ENCODE data around the gene BORCS5. TPM values are rescaled to one million over a fixed set of nuclear protein-coding genes. Genes with fewer than 3 reads are reported as not detected.

Gene BORCS5
- total RNA-seq, 5 donors from 2014 or later (not counting 1 experiment from before 2014, with no cell fraction given), result 18.0 to 34.0 (median 25.5) TPM

DNA sequence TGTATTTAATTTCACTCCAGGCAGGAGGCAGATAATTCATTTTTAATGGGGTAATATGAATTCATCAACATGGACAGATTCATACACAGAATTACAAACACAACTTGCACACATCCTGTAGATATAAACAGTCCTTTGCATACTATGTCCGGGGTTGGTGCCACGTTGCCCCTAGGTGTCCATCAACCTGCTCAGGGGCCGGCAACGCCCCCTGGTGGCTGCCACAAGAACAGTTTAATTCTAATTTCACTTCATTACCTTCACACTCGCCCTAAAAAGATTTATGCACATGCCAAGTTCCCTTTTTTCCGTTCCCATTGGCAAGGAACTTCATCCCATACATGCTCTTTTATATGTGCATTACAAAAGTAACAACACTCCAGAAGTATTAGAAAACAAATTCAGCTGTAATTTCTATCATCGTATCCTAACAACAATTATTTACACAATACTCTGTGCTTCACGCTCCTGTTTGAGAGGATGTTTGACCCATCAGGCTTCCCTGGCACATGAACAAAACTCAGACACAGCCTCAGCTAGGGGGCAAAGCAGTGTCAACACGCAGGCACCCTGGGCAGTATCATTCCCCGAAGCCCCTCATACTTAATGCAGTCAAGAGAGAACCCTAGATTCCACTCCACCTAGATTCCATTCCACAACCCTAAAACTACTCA is 22.4 kb upstream of the BORCS5 start:
- Histone ChIP-seq H3K4me1 (ENCODE audit: control insufficient read depth in 1 of 2, extremely low read depth in 1 of 2, insufficient read depth in 2 of 2, low read length in 2 of 2) (peaks cover 0 to 19% of the 10 kb centered on the region in 2 experiments), H3K4me3 (ENCODE audit: control insufficient read depth in 1 of 2, extremely low read depth in 1 of 2, low read length in 1 of 2) (no peak overlapping the region), H3K9me3 (no peaks in the 10 kb centered on the region), H3K36me3 (ENCODE audit: control insufficient read depth in 2 of 2, extremely low read depth in 1 of 2, insufficient read depth in 1 of 2, low read length in 1 of 2) (no peaks in the 10 kb centered on the region), H3K27ac (ENCODE audit: low read length) (no peak overlapping the region), H3K27me3 (replicated peaks in 1 of 2; ENCODE audit: control insufficient read depth in 2 of 2, extremely low read depth in 1 of 2, insufficient read depth in 2 of 2, low read length in 1 of 2) (peaks cover 0 to 3% of the 10 kb centered on the region in 2 experiments)
- no peaks in the 10 kb centered on the region for H3K36me3 Mint-ChIP-seq
- H3K9me3 Mint-ChIP-seq, result no peaks in the 10 kb centered on the region
- peaks cover 27 to 36% (median 27%) of the 10 kb centered on the region in 3 donors for H3K4me1 Mint-ChIP-seq
- no peak overlapping the region for H3K4me3 Mint-ChIP-seq
- ATAC-seq (replicated peaks in 1 of 4) (peak; percentile 71 to 91 (median 75)), DNase-seq (peak; percentile 16 to 79 (median 47))
- H3K27me3 Mint-ChIP-seq, result peaks cover 0 to 2% of the 10 kb centered on the region in 2 donors
- peak overlapping the region; percentile 39 to 72 for H3K27ac Mint-ChIP-seq
- POLR2A ChIA-PET, result interaction anchor here in 1 of 2 donors (0.7 kb wide), 1 partner anchor 22 kb away, joined by 3 read pairs; the partner anchor contains the start of gene BORCS5
- 37% methylated on average over 10 of the region's 10 CpGs for WGBS (ENCODE audit: insufficient coverage)
- CTCF ChIA-PET, result interaction anchor here (0.5 to 0.7 kb wide), 4 partner anchors 40 to 796 kb away, joined by 3 to 5 read pairs (median 4); no protein-coding TSS in a partner anchor

- no peaks in the 10 kb centered on the region for H3K36me3 Mint-ChIP-seq
- H3K27me3 ChIP-seq (replicated peaks in 1 of 2; ENCODE audit: control insufficient read depth in 2 of 2, extremely low read depth in 1 of 2, insufficient read depth in 2 of 2, low read length in 1 of 2), result peaks cover 0 to 3% of the 10 kb centered on the region in 2 experiments
- H3K27ac Mint-ChIP-seq, result no peak overlapping the region
- H3K9me3 ChIP-seq, result no peaks in the 10 kb centered on the region
- 79% methylated on average over 3 of the region's 5 CpGs for WGBS (ENCODE audit: insufficient coverage)
- DNase-seq (no peak), ATAC-seq (replicated peaks in 1 of 4) (no peak)
- no peak overlapping the region for H3K4me3 Mint-ChIP-seq
- H3K4me1 Mint-ChIP-seq, result peaks cover 27 to 41% (median 27%) of the 10 kb centered on the region in 3 donors
- H3K36me3 ChIP-seq (ENCODE audit: control insufficient read depth in 2 of 2, extremely low read depth in 1 of 2, insufficient read depth in 1 of 2, low read length in 1 of 2), result no peaks in the 10 kb centered on the region
- no peaks in the 10 kb centered on the region for H3K9me3 Mint-ChIP-seq
- H3K4me3 ChIP-seq (ENCODE audit: control insufficient read depth in 1 of 2, extremely low read depth in 1 of 2, low read length in 1 of 2), result no peak overlapping the region
- H3K4me1 ChIP-seq (ENCODE audit: control insufficient read depth in 1 of 2, extremely low read depth in 1 of 2, insufficient read depth in 2 of 2, low read length in 2 of 2), result peaks cover 0 to 19% of the 10 kb centered on the region in 2 experiments
- peaks cover 0 to 2% of the 10 kb centered on the region in 2 donors for H3K27me3 Mint-ChIP-seq
- ChIA-PET CTCF (interaction anchor here (0.6 to 1.6 kb wide), 4 partner anchors 9 to 22 kb away, joined by 3 to 4 read pairs (median 4); partner anchors contain the start of gene MANSC1 (in 1 of the 2)), POLR2A (interaction anchor here in 1 of 2 donors (1.0 kb wide), 1 partner anchor 21 kb away, joined by 3 read pairs; the partner anchor contains the start of gene BORCS5)
- H3K27ac ChIP-seq (ENCODE audit: low read length), result no peak overlapping the region
These were observed 20.8 kb upstream of the BORCS5 start for GRCh38 chr12:12336049-12336411.

DNA sequence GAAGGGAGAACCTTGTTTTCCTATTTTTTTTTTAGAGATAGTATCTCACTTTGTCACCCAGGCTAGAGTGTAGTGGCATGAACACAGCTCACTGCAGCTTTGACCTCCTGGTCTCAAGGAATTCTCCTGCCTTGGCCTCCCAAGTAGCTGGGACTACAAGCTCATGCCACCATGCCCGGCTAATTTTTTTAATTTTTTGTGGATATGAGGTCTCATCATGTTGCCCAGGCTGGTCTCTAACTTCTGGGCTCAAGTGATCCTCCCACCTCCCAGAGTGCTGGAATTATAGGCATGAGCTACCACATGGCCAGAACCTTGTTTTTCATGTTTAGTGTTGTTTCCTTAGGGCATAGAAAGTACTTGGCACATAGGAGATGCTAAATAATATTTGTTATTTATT is 20.4 kb upstream of the BORCS5 start:
- peaks cover 0 to 2% of the 10 kb centered on the region in 2 donors for H3K27me3 Mint-ChIP-seq
- Histone ChIP-seq H3K4me3 (ENCODE audit: control insufficient read depth in 1 of 2, extremely low read depth in 1 of 2, low read length in 1 of 2) (no peak overlapping the region), H3K27me3 (replicated peaks in 1 of 2; ENCODE audit: control insufficient read depth in 2 of 2, extremely low read depth in 1 of 2, insufficient read depth in 2 of 2, low read length in 1 of 2) (peaks cover 0 to 3% of the 10 kb centered on the region in 2 experiments), H3K9me3 (no peaks in the 10 kb centered on the region), H3K36me3 (ENCODE audit: control insufficient read depth in 2 of 2, extremely low read depth in 1 of 2, insufficient read depth in 1 of 2, low read length in 1 of 2) (no peaks in the 10 kb centered on the region), H3K27ac (ENCODE audit: low read length) (no peak overlapping the region), H3K4me1 (ENCODE audit: control insufficient read depth in 1 of 2, extremely low read depth in 1 of 2, insufficient read depth in 2 of 2, low read length in 2 of 2) (peaks cover 0 to 19% of the 10 kb centered on the region in 2 experiments)
- H3K4me3 Mint-ChIP-seq, result no peak overlapping the region
- CTCF ChIA-PET, result interaction anchor here (0.6 to 1.6 kb wide), 6 partner anchors 9 to 451 kb away, joined by 3 to 4 read pairs (median 4); partner anchors contain the start of gene MANSC1 (in 1 of the 2)
- H3K27ac Mint-ChIP-seq, result no peak overlapping the region
- WGBS (ENCODE audit: insufficient coverage), result no CpG with 5 or more reads among the region's 1 CpG
- ATAC-seq (replicated peaks in 1 of 4), result no peak
- DNase-seq, result no peak
- POLR2A ChIA-PET, result interaction anchor here in 1 of 2 donors (0.6 kb wide), 2 partner anchors 11 to 383 kb away, joined by 3 read pairs; no protein-coding TSS in a partner anchor
- H3K36me3 Mint-ChIP-seq, result no peaks in the 10 kb centered on the region
- H3K9me3 Mint-ChIP-seq, result no peaks in the 10 kb centered on the region
- H3K4me1 Mint-ChIP-seq, result peaks cover 27 to 41% (median 27%) of the 10 kb centered on the region in 3 donors

DNA sequence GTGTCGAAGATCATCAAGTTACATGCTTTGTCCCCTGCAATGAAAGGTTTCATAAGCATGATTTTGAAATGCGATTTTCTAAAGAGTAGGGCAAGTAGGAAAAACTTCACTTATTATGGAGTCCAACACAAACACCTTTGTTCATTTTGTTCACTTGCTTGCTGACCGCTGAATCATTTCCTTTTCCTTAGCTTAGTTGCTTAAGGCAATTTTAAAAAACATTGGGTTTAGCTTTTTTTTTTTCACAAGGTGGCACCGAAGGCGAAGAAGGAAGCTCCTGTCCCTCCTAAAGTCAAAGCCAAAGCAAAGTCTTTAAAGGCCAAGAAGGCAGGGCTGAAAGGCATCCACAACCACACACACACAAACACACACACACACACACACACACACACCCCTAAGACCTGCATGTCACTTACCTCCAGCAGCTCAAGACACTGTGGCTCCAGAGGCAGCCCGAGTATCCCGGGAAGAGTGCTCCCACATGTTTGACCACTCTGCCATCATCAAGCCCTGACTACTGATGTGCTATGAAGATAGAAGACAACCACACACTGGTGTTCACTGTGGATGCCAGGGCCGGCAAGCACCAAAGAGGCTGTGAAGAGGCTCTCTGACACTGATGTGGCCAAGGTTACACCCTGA is 18.2 kb upstream of the BORCS5 start:
- peaks cover 0 to 16% of the 10 kb centered on the region in 2 experiments for H3K4me1 ChIP-seq (ENCODE audit: control insufficient read depth in 1 of 2, extremely low read depth in 1 of 2, insufficient read depth in 2 of 2, low read length in 2 of 2)
- H3K36me3 ChIP-seq (ENCODE audit: control insufficient read depth in 2 of 2, extremely low read depth in 1 of 2, insufficient read depth in 1 of 2, low read length in 1 of 2), result no peaks in the 10 kb centered on the region
- peaks cover 0 to 2% of the 10 kb centered on the region in 2 donors for H3K27me3 Mint-ChIP-seq
- peak overlapping the region in 1 of 2 donors; percentile 68 for H3K27ac Mint-ChIP-seq
- ChIA-PET POLR2A (interaction anchor here in 1 of 2 donors (0.7 kb wide), 1 partner anchor 74 kb away, joined by 3 read pairs; no protein-coding TSS in a partner anchor), CTCF (interaction anchor here (0.6 to 1.5 kb wide), 3 partner anchors 13 to 317 kb away, joined by 3 to 4 read pairs (median 3); partner anchors contain the start of gene BORCS5 (in 1 of the 2))
- H3K9me3 ChIP-seq, result no peaks in the 10 kb centered on the region
- no peak for ATAC-seq (replicated peaks in 1 of 4)
- no peak overlapping the region for H3K27ac ChIP-seq (ENCODE audit: low read length)
- WGBS (ENCODE audit: insufficient coverage), result 74% methylated on average over 2 of the region's 8 CpGs
- no peak overlapping the region for H3K4me3 Mint-ChIP-seq
- H3K9me3 Mint-ChIP-seq, result no peaks in the 10 kb centered on the region
- H3K4me1 Mint-ChIP-seq, result peaks cover 23 to 35% (median 24%) of the 10 kb centered on the region in 3 donors
- H3K4me3 ChIP-seq (ENCODE audit: control insufficient read depth in 1 of 2, extremely low read depth in 1 of 2, low read length in 1 of 2), result no peak overlapping the region
- H3K27me3 ChIP-seq (replicated peaks in 1 of 2; ENCODE audit: control insufficient read depth in 2 of 2, extremely low read depth in 1 of 2, insufficient read depth in 2 of 2, low read length in 1 of 2), result peaks cover 0 to 3% of the 10 kb centered on the region in 2 experiments
- H3K36me3 Mint-ChIP-seq, result peaks cover 7% of the 10 kb centered on the region
- DNase-seq, result no peak

GRCh38 chr12:12349711-12350665 is 6.9 kb upstream of the BORCS5 start, which contains the start of gene MANSC1:
Gene MANSC1 (minus strand): TSS chr12:12350242. CDS start chr12:12343314, 6,928 bp downstream.
- ATAC-seq (replicated peaks in 1 of 4), result peak; percentile 73 to 79 (median 76)
- peak within 1 kb of the TSS; percentile 72 for H3K27ac ChIP-seq (ENCODE audit: low read length)
- 5% methylated on average over 59 of the region's 68 CpGs for WGBS (ENCODE audit: insufficient coverage)

More at GRCh38 chr12:12349711-12350665, 6.9 kb upstream of the BORCS5 start, which contains the start of gene MANSC1:
- peak; percentile 18 to 70 (median 51) for DNase-seq
- Mint-ChIP-seq H3K9me3 (peaks cover 0 to 4% (median 0%) of the 10 kb centered on the region in 3 donors), H3K27ac (peak within 1 kb of the TSS; percentile 81 to 84), H3K4me3 (peak within 1 kb of the TSS; percentile 68 to 75 (median 68)), H3K4me1 (peaks cover 33 to 50% (median 38%) of the 10 kb centered on the region in 3 donors), H3K36me3 (no peaks in the 10 kb centered on the region), H3K27me3 (no peaks in the 10 kb centered on the region)
- no peaks in the 10 kb centered on the region for H3K27me3 ChIP-seq (replicated peaks in 1 of 2; ENCODE audit: control insufficient read depth in 2 of 2, extremely low read depth in 1 of 2, insufficient read depth in 2 of 2, low read length in 1 of 2)
- no peaks in the 10 kb centered on the region for H3K9me3 ChIP-seq
- CTCF ChIA-PET, result interaction anchor here (0.5 to 1.5 kb wide), 8 partner anchors 8 to 703 kb away, joined by 3 to 4 read pairs (median 3); no protein-coding TSS in a partner anchor
- H3K4me1 ChIP-seq (ENCODE audit: control insufficient read depth in 1 of 2, extremely low read depth in 1 of 2, insufficient read depth in 2 of 2, low read length in 2 of 2), result peaks cover 15 to 19% of the 10 kb centered on the region in 2 experiments
- H3K36me3 ChIP-seq (ENCODE audit: control insufficient read depth in 2 of 2, extremely low read depth in 1 of 2, insufficient read depth in 1 of 2, low read length in 1 of 2), result no peaks in the 10 kb centered on the region
- POLR2A ChIA-PET, result interaction anchor here (0.6 to 0.7 kb wide), 8 partner anchors 9 to 1874 kb away, joined by 3 to 9 read pairs (median 4); no protein-coding TSS in a partner anchor
- H3K4me3 ChIP-seq (ENCODE audit: control insufficient read depth in 1 of 2, extremely low read depth in 1 of 2, low read length in 1 of 2), result peak within 1 kb of the TSS; percentile 53 to 62
